Hepatocyte (in vitro differentiated cells): ENCODE data around the gene KRTAP12-3. TPM values are rescaled to one million over a fixed set of nuclear protein-coding genes. Genes with fewer than 3 reads are reported as not detected.

Source experiments
- DNase-seq: peaks from one replicate; pipeline ENCODE4 v3.0.0-alpha.2; 2016; ENCODE audit warnings: low spot score
- H2AFZ ChIP-seq: fragments of 200-600 bp; sonication (generic); 2 replicates; pipeline ENCODE4 v1.6.0; 2016; ENCODE audit warnings: antibody characterized with exemption, mild to moderate bottlenecking
- H3K27ac ChIP-seq: fragments of 200-600 bp; sonication (generic); 2 replicates; pipeline ENCODE4 v1.5.1; 2016; ENCODE audit warnings: mild to moderate bottlenecking
- H3K27me3 ChIP-seq: fragments of 200-600 bp; sonication (generic); 2 replicates; pipeline ENCODE4 v1.6.1; 2016
- H3K36me3 ChIP-seq: fragments of 200-600 bp; sonication (generic); replicated peaks from 2 replicates; pipeline ENCODE4 v1.5.1; 2016; ENCODE audit warnings: low read depth; ENCODE audit not compliant: insufficient read depth
- H3K4me1 ChIP-seq: fragments of 200-600 bp; sonication (generic); 2 replicates; pipeline ENCODE4 v1.5.1; 2016; ENCODE audit warnings: mild to moderate bottlenecking, moderate library complexity; ENCODE audit not compliant: insufficient read depth
- H3K4me2 ChIP-seq: fragments of 200-600 bp; sonication (generic); 2 replicates; pipeline ENCODE4 v1.6.0; 2016
- H3K4me3 ChIP-seq: fragments of 200-600 bp; sonication (generic); 2 replicates; pipeline ENCODE4 v1.5.1; 2016; ENCODE audit warnings: mild to moderate bottlenecking
- H3K79me2 ChIP-seq: fragments of 200-600 bp; sonication (generic); 2 replicates; pipeline ENCODE4 v1.6.0; 2017; ENCODE audit warnings: mild to moderate bottlenecking
- H3K9me2 ChIP-seq: fragments of 200-600 bp; sonication (generic); replicated peaks from 2 replicates; pipeline ENCODE4 v1.6.0; 2017; ENCODE audit warnings: mild to moderate bottlenecking; ENCODE audit not compliant: insufficient read depth
- H3K9me3 ChIP-seq: fragments of 200-600 bp; sonication (generic); 2 replicates; pipeline ENCODE4 v1.5.1; 2016; ENCODE audit warnings: low read depth, mild to moderate bottlenecking
- H4K20me1 ChIP-seq: fragments of 200-600 bp; sonication (generic); 2 replicates; pipeline ENCODE4 v1.6.0; 2016; ENCODE audit warnings: mild to moderate bottlenecking; ENCODE audit not compliant: insufficient read depth, poor library complexity, severe bottlenecking
- EZH2 ChIP-seq: fragments of 200-600 bp; sonication (generic); IDR thresholded peaks from 2 replicates; pipeline ENCODE4 v1.6.1; 2016; ENCODE audit warnings: antibody characterized with exemption, mild to moderate bottlenecking, borderline replicate concordance
- EZH2phosphoT487 ChIP-seq: fragments of 200-600 bp; sonication (generic); IDR thresholded peaks from one replicate; pipeline ENCODE4 v1.6.1; 2018; ENCODE audit warnings: antibody characterized with exemption, mild to moderate bottlenecking, low read depth, moderate library complexity; ENCODE audit not compliant: unreplicated experiment, severe bottlenecking
- WGBS: methylation state at CpG from one replicate; pipeline ENCODE4 v1.1.6; 2016; ENCODE audit warnings: low lambda C conversion rate; ENCODE audit errors: missing lambda C conversion rate; 5-methylcytosine and 5-hydroxymethylcytosine counted together
- polyA plus RNA-seq: library from polyadenylated mRNA; unstranded; fragments of >200 nt; fragmentation: Nextera tagmentation; extraction: Ambion mirVana; gene quantifications from 2 replicates; pipeline ENCODE4 v1.2.1, GENCODE V29; 2016
- total RNA-seq: library from RNA; depleted of rRNA; stranded (reverse); fragments of >200 nt; gene quantifications from 2 replicates; pipeline ENCODE4 v1.2.3, GENCODE V29; 2014
- TF ChIP-seq, protein P1 (sequence below): fragments of 200-600 bp; sonication (generic); IDR thresholded peaks from 2 replicates; pipeline ENCODE4 v1.5.1; 2016; ENCODE audit warnings: antibody characterized with exemption, mild to moderate bottlenecking; ENCODE audit not compliant: poor library complexity

The KRTAP12-3 gene
- total and polyA plus RNA-seq, 2 experiments from 2014 or later = not detected

- no peaks in the 10 kb centered on the region for H3K27me3 ChIP-seq
- 48% methylated on average over 4 of the region's 4 CpGs for WGBS
- no peak overlapping the region for H3K27ac ChIP-seq
- no peak overlapping the region for H2AFZ ChIP-seq
- H3K9me2 ChIP-seq = no peaks in the 10 kb centered on the region
- no peak overlapping the region for H3K4me2 ChIP-seq
- no peak overlapping the region for H3K4me3 ChIP-seq
- no peaks in the 10 kb centered on the region for H3K4me1 ChIP-seq
- no peak for TF ChIP-seq EZH2phosphoT487
- TF ChIP-seq EZH2 = no peak
- TF ChIP-seq, protein P1, sequence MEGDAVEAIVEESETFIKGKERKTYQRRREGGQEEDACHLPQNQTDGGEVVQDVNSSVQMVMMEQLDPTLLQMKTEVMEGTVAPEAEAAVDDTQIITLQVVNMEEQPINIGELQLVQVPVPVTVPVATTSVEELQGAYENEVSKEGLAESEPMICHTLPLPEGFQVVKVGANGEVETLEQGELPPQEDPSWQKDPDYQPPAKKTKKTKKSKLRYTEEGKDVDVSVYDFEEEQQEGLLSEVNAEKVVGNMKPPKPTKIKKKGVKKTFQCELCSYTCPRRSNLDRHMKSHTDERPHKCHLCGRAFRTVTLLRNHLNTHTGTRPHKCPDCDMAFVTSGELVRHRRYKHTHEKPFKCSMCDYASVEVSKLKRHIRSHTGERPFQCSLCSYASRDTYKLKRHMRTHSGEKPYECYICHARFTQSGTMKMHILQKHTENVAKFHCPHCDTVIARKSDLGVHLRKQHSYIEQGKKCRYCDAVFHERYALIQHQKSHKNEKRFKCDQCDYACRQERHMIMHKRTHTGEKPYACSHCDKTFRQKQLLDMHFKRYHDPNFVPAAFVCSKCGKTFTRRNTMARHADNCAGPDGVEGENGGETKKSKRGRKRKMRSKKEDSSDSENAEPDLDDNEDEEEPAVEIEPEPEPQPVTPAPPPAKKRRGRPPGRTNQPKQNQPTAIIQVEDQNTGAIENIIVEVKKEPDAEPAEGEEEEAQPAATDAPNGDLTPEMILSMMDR = no peak
- H3K36me3 ChIP-seq = no peaks in the 10 kb centered on the region
- no peaks in the 10 kb centered on the region for H4K20me1 ChIP-seq
- no peaks in the 10 kb centered on the region for H3K79me2 ChIP-seq
- H3K9me3 ChIP-seq = no peaks in the 10 kb centered on the region
- DNase-seq = no peak
Observed at GRCh38 chr21:44618504-44618903, 39.2 kb upstream of the KRTAP12-3 start.

DNA sequence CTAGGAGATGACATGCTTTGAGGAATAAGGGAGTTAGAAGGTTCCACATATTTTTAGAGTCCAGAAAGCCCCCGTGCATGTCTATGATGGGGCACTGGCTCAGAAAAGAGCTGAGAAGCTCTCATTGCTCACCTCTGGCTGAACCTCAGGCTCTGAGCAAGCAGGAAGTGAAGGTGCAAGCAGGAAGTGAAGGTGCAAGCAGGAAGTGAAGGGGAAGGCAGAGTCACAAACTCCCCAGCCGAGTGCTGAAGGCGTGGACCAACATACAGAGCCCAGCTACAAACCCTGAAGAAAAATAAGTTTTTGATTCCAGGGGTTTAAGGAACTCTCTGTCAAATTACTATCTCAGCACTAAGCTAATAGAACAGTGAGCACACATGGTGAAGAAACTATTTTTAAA, 38.8 kb upstream of the KRTAP12-3 start:
- H3K27me3 ChIP-seq = no peaks in the 10 kb centered on the region
- no peaks in the 10 kb centered on the region for H3K4me1 ChIP-seq
- no peak for DNase-seq
- TF ChIP-seq EZH2 (no peak), EZH2phosphoT487 (no peak)
- TF ChIP-seq, protein P1 = no peak
- no peak overlapping the region for H3K4me3 ChIP-seq
- H4K20me1 ChIP-seq = no peaks in the 10 kb centered on the region
- no peak overlapping the region for H2AFZ ChIP-seq
- no peaks in the 10 kb centered on the region for H3K9me2 ChIP-seq
- no peaks in the 10 kb centered on the region for H3K9me3 ChIP-seq
- WGBS = 93% methylated on average over 3 of the region's 3 CpGs
- no peak overlapping the region for H3K27ac ChIP-seq
- H3K4me2 ChIP-seq = no peak overlapping the region
- no peaks in the 10 kb centered on the region for H3K79me2 ChIP-seq
- H3K36me3 ChIP-seq = no peaks in the 10 kb centered on the region

DNA sequence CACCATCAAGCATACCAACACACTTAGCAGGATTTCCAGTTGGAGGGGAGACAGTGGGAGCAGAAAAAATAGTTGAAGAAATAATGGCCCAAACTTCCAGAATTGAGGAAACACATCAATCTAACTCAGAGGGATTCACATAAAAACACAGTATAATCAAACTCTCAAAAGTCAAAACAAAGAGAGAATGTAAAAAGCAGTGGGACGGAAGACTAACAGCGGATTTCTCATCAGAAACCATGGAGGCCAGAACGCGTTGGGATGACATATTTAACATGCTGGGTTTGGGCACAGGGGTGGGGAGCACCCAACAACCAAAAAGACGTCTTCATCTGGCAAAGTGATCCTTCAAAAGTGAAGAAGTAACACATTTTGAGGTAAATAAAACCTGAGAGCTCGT, 37.8 kb upstream of the KRTAP12-3 start:
- H4K20me1 ChIP-seq = no peaks in the 10 kb centered on the region
- no peak overlapping the region for H3K4me2 ChIP-seq
- DNase-seq = no peak
- no peaks in the 10 kb centered on the region for H3K9me3 ChIP-seq
- H3K9me2 ChIP-seq = no peaks in the 10 kb centered on the region
- 90% methylated on average over 6 of the region's 6 CpGs for WGBS
- TF ChIP-seq EZH2 (no peak), EZH2phosphoT487 (no peak)
- TF ChIP-seq, protein P1 = no peak
- no peaks in the 10 kb centered on the region for H3K36me3 ChIP-seq
- H3K79me2 ChIP-seq = no peaks in the 10 kb centered on the region
- H3K4me1 ChIP-seq = no peaks in the 10 kb centered on the region
- H3K27ac ChIP-seq = no peak overlapping the region
- no peaks in the 10 kb centered on the region for H3K27me3 ChIP-seq
- H3K4me3 ChIP-seq = no peak overlapping the region
- no peak overlapping the region for H2AFZ ChIP-seq

DNA sequence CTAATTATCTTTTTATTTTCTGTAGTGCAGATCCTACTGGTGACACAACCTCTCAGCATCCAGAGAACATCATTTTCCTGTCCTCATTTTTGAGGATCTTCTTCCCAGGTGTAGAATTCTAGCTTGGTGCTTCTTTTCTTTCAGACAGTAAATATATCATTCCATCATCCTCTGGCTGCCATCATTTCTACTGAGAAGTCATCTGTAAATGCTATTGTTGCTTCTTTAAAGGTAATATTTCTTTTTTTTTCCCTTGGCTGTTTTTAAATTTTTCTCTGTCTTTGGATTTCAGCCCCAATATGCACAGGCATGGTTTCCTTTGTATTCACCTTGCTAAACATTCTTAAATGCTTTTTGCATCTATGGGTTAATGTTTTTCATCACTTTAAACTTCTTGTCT, 34.2 kb upstream of the KRTAP12-3 start:
- H3K9me3 ChIP-seq = no peaks in the 10 kb centered on the region
- H3K4me1 ChIP-seq = no peaks in the 10 kb centered on the region
- DNase-seq = no peak
- no peak overlapping the region for H3K4me3 ChIP-seq
- no peaks in the 10 kb centered on the region for H3K9me2 ChIP-seq
- H3K36me3 ChIP-seq = no peaks in the 10 kb centered on the region
- TF ChIP-seq EZH2 (no peak), EZH2phosphoT487 (no peak)
- TF ChIP-seq, protein P1 = no peak
- no peak overlapping the region for H3K4me2 ChIP-seq
- H4K20me1 ChIP-seq = no peaks in the 10 kb centered on the region
- H3K79me2 ChIP-seq = no peaks in the 10 kb centered on the region
- no peak overlapping the region for H3K27ac ChIP-seq
- H3K27me3 ChIP-seq = no peaks in the 10 kb centered on the region
- H2AFZ ChIP-seq = no peak overlapping the region
